ENCODE results near the gene CDKAL1. TPM values are rescaled to one million over a fixed set of nuclear protein-coding genes. Genes with fewer than 3 reads are reported as not detected.

Gene CDKAL1
- total and polyA plus RNA-seq, 2 of the 13 experiments (the other 11 are each of a cell fraction or from before 2014, with no cell fraction given) = 9.5 to 27.7 TPM

GRCh38 chr6:20606831-20607230 is 72.6 kb downstream of the CDKAL1 start:
- Histone ChIP-seq H3K9me3 (ENCODE audit: low read length) (no peaks in the 10 kb centered on the region), H3K36me3 (replicated peaks in 1 of 2; ENCODE audit: control insufficient read depth in 1 of 2, insufficient read depth in 2 of 2, low read length in 2 of 2) (no peaks in the 10 kb centered on the region), H3K27me3 (ENCODE audit: control insufficient read depth in 1 of 2, insufficient read depth in 2 of 2, low read length in 2 of 2) (no peaks in the 10 kb centered on the region), H2AFZ (ENCODE audit: low read length) (no peak overlapping the region), H3K4me3 (replicated peaks in 1 of 3; ENCODE audit: insufficient read depth in 1 of 3, low read depth in 2 of 3, low read length in 3 of 3) (no peak overlapping the region), H3K4me2 (ENCODE audit: low read depth, low read length) (no peak overlapping the region), H3K27ac (ENCODE audit: extremely low read length, insufficient read depth, low read length) (no peak overlapping the region), H3K9ac (ENCODE audit: insufficient read depth, low read depth, low read length) (no peak overlapping the region), H4K20me1 (ENCODE audit: insufficient read depth, low read length) (no peaks in the 10 kb centered on the region), H3K79me2 (ENCODE audit: insufficient read depth, low read length) (no peaks in the 10 kb centered on the region), H3K4me1 (ENCODE audit: insufficient read depth, low read length) (no peaks in the 10 kb centered on the region)
- CTCF ChIA-PET (ENCODE audit: low intra/inter-chr PET ratio, low total read pairs) = no interaction called here
- ATAC-seq (no peak), DNase-seq (ENCODE audit: low spot score) (no peak), FAIRE-seq (no peak)
- intact Hi-C loops (cut with micrococcal nuclease; ENCODE audit: unreplicated experiment) (no loop called here), in situ Hi-C loops (cut with HindIII; ENCODE audit: extremely low pct_ligation_motif_present, low pct_unique_long_range_greater_than_20kb) (no loop called here)
- WGBS (ENCODE audit: low lambda C conversion rate) = 98% methylated on average over 1 of the region's 1 CpG
- TF ChIP-seq THAP11 (CRISPR knock-in tag; IDR thresholded peaks at IDR 0.05) (no peak), HNF4G (IDR thresholded peaks at IDR 0.05; ENCODE audit: borderline replicate concordance, low read depth, low read length) (no peak), HNF4G (CRISPR knock-in tag; IDR thresholded peaks at IDR 0.05; ENCODE audit: borderline replicate concordance, low read depth) (no peak), DZIP1 (CRISPR knock-in tag; IDR thresholded peaks at IDR 0.05) (no peak), ETV5 (CRISPR knock-in tag; IDR thresholded peaks at IDR 0.05; ENCODE audit: borderline replicate concordance) (no peak), TFDP2 (CRISPR knock-in tag; IDR thresholded peaks at IDR 0.05) (no peak)
- TF ChIP-seq, protein P1, sequence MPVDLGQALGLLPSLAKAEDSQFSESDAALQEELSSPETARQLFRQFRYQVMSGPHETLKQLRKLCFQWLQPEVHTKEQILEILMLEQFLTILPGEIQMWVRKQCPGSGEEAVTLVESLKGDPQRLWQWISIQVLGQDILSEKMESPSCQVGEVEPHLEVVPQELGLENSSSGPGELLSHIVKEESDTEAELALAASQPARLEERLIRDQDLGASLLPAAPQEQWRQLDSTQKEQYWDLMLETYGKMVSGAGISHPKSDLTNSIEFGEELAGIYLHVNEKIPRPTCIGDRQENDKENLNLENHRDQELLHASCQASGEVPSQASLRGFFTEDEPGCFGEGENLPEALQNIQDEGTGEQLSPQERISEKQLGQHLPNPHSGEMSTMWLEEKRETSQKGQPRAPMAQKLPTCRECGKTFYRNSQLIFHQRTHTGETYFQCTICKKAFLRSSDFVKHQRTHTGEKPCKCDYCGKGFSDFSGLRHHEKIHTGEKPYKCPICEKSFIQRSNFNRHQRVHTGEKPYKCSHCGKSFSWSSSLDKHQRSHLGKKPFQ (CRISPR knock-in tag; IDR thresholded peaks at IDR 0.05; ENCODE audit: insufficient replicate concordance) = no peak
- TF ChIP-seq, protein P2, sequence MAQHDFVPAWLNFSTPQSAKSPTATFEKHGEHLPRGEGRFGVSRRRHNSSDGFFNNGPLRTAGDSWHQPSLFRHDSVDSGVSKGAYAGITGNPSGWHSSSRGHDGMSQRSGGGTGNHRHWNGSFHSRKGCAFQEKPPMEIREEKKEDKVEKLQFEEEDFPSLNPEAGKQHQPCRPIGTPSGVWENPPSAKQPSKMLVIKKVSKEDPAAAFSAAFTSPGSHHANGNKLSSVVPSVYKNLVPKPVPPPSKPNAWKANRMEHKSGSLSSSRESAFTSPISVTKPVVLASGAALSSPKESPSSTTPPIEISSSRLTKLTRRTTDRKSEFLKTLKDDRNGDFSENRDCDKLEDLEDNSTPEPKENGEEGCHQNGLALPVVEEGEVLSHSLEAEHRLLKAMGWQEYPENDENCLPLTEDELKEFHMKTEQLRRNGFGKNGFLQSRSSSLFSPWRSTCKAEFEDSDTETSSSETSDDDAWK (CRISPR knock-in tag; IDR thresholded peaks at IDR 0.05) = no peak
- POLR2A ChIA-PET = no interaction called here
- BruUV-seq (replicated peaks) = no TSS peak
